ENCODE results near the gene EPN3. TPM values are rescaled to one million over a fixed set of nuclear protein-coding genes. Genes with fewer than 3 reads are reported as not detected.

The EPN3 gene
- total RNA-seq, 2 donors from 2014 or later = not detected

DNA sequence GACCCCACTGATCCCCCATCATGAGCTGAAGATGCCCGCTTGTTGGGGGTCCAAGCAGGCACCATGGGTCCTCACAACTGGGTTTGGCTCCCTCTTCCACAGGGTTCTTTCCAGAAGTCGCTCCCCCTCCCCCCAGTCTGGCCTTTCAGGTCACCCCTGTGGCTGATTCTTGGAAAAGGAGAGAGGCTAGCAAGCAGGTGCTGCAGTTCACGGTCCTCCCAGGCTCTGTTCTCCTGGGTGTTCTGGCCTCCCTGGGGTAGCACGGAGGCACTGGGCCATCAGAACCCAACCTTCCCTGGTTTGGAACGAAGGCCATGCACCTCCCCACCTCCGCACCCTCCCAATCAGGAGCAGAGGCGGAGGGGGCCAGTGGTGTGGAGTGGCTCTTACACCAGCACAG lies 46.9 kb downstream of the EPN3 start:
- Mint-ChIP-seq H3K36me3 (no peaks in the 10 kb centered on the region), H3K27me3 (peaks cover 16 to 19% of the 10 kb centered on the region in 2 donors), H3K4me1 (ENCODE audit: low read depth in 2 of 2) (no peaks in the 10 kb centered on the region), H3K4me3 (no peak overlapping the region), H3K9me3 (no peaks in the 10 kb centered on the region), H3K27ac (no peak overlapping the region)
- no peak for ATAC-seq
- no peak for DNase-seq (ENCODE audit: low spot score)

DNA sequence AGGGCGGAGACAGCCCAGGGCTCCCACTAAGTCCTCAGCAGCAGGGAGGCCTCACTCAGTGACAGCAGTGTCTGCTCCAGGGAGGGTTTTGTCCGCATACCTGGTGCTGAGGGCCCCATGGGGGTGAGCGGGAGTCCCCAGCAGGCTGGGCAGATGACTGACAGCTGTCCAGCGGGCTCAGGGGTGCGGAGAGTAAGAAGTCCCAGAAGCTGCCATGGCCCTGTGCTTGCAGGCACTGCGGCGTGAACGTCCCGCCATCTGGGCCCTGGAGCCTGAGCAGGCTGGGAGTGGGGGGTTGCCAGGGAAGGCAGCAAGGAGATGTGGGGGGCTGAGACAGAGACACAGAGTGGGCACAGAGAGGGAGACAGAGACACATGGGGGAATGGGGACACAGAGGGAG lies 48.1 kb downstream of the EPN3 start:
- H3K27me3 Mint-ChIP-seq = peaks cover 16 to 19% of the 10 kb centered on the region in 2 donors

DNA sequence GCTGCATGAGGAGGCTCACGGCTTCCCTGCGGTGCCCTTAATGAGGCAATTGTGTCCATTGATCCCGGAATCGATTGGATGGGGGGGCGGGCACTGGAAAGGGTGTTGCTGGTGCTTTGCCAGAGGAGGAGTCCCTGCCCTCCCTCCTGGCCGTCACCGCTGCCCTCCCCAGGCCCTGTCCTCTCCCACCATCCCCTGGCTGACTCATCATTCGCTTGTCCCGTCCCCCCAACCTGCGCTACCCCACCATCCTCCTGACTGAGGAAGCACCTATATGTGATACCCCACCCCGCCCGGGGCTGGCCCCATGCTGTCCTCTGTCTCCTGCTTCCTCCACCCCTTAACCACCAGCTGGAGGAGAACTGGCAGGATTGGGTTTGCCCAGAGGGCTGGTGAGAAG lies 48.8 kb downstream of the EPN3 start:
- Mint-ChIP-seq H3K4me3 (no peak overlapping the region), H3K27me3 (peaks cover 16 to 19% of the 10 kb centered on the region in 2 donors), H3K36me3 (no peaks in the 10 kb centered on the region), H3K27ac (no peak overlapping the region), H3K9me3 (no peaks in the 10 kb centered on the region), H3K4me1 (ENCODE audit: low read depth in 2 of 2) (no peaks in the 10 kb centered on the region)
- DNase-seq (ENCODE audit: low spot score) (no peak), ATAC-seq (no peak)

More for the DNA sequence above, 48.1 kb downstream of the EPN3 start:
- DNase-seq (ENCODE audit: low spot score) = no peak
- Mint-ChIP-seq H3K4me3 (no peak overlapping the region), H3K36me3 (no peaks in the 10 kb centered on the region), H3K27ac (no peak overlapping the region), H3K9me3 (no peaks in the 10 kb centered on the region), H3K4me1 (ENCODE audit: low read depth in 2 of 2) (no peaks in the 10 kb centered on the region)
- ATAC-seq = no peak

DNA sequence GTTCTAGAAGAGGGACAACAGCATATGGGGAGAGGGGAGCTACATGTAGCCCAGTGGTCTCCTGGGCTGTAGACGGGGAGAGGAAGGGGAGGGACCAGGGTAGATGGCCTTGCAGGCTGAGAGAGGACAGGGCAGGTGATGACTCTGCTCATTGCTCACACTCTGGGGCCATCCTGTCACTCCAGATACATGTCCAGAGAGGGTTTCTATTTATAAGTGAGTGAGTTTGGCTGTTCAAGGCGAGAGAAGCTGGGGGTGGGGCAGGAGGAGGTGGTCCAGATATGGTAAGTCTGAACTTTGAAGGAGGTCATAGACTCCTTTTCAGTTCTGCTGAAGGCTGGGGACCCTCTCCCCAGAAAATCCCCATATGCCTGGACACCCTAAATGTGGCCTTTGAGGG lies 50.2 kb downstream of the EPN3 start:
- Mint-ChIP-seq H3K4me1 (ENCODE audit: low read depth in 2 of 2) (no peaks in the 10 kb centered on the region), H3K4me3 (no peak overlapping the region), H3K36me3 (no peaks in the 10 kb centered on the region), H3K27ac (no peak overlapping the region), H3K9me3 (no peaks in the 10 kb centered on the region), H3K27me3 (peaks cover 14 to 16% of the 10 kb centered on the region in 2 donors)
- ATAC-seq = no peak
- DNase-seq (ENCODE audit: low spot score) = no peak

DNA sequence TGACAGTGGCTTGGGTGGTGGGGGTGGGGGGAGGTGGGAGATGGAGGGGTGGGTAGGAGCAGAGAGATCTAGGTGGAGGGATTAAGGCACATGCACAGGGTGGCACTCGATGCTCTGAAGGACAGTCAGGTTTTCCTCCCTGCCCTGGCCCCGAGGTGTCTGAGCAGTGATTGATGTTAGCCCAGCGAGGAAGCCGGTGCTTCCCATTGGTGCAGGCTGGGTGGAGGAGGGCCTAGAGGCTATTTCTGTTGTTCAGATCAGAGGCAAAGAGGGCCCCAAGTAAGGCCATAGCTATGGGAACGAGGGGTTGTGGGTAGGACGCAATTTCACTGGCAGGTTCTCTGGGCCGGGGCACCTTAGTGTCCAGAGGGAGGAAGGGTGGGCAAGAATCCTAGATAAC lies 51.1 kb downstream of the EPN3 start:
- ATAC-seq (no peak), DNase-seq (ENCODE audit: low spot score) (no peak)
- Mint-ChIP-seq H3K4me1 (ENCODE audit: low read depth in 2 of 2) (no peaks in the 10 kb centered on the region), H3K9me3 (no peaks in the 10 kb centered on the region), H3K36me3 (no peaks in the 10 kb centered on the region), H3K27ac (no peak overlapping the region), H3K4me3 (no peak overlapping the region), H3K27me3 (peaks cover 12 to 13% of the 10 kb centered on the region in 2 donors)

DNA sequence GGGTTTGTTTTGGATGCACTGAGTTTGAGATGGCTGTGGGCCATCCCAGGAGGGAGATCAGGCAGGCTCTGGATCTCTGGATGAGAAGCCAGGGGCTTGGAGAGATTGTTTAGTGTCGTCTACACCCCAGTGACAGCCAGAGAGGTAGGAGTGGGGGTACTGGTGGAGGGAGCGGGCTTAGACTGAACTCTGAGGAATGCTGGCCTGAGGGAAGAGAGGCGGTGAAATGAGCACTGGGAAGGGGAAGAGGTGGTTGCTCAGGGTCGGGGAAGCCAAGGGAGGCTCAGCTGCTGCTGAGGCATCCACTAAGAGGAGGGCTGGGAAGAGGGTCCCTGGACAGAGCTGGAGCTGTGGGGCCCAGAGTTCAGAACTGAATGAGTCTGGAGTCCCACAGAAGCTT lies 51.6 kb downstream of the EPN3 start:
- no peak overlapping the region for H3K27ac Mint-ChIP-seq
- DNase-seq (ENCODE audit: low spot score) = no peak

DNA sequence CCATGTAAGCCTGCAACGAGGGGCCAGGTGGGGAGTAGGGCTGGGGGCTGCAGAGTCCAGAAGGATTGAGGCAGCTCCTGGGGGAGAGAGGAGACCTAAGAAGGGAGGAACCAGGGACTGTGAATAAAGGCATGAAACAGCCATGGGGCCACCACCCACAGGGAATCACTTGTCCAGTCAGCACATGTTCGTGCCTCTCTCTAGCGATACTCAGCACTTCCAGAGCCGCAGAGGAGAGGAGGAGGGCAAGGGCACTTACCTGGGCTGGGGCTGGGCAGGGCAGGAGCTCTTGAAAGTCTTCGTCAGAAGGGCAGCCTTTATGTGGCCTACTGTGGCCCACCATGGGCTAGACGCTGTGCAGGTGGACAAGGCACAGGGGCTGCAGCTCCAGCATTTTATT lies 52.2 kb downstream of the EPN3 start:
- ATAC-seq (no peak), DNase-seq (ENCODE audit: low spot score) (no peak)
- no peaks in the 10 kb centered on the region for H3K36me3 Mint-ChIP-seq
- no peaks in the 10 kb centered on the region for H3K9me3 Mint-ChIP-seq
- no peak overlapping the region for H3K4me3 Mint-ChIP-seq
- no peak overlapping the region for H3K27ac Mint-ChIP-seq
- no peaks in the 10 kb centered on the region for H3K4me1 Mint-ChIP-seq (ENCODE audit: low read depth in 2 of 2)
- peaks cover 9% of the 10 kb centered on the region in 2 donors for H3K27me3 Mint-ChIP-seq

More for the DNA sequence above, 51.6 kb downstream of the EPN3 start:
- H3K36me3 Mint-ChIP-seq = no peaks in the 10 kb centered on the region
- no peaks in the 10 kb centered on the region for H3K9me3 Mint-ChIP-seq
- no peaks in the 10 kb centered on the region for H3K4me1 Mint-ChIP-seq (ENCODE audit: low read depth in 2 of 2)
- H3K4me3 Mint-ChIP-seq = no peak overlapping the region
- H3K27me3 Mint-ChIP-seq = peaks cover 9% of the 10 kb centered on the region in 2 donors
- no peak for ATAC-seq

DNA sequence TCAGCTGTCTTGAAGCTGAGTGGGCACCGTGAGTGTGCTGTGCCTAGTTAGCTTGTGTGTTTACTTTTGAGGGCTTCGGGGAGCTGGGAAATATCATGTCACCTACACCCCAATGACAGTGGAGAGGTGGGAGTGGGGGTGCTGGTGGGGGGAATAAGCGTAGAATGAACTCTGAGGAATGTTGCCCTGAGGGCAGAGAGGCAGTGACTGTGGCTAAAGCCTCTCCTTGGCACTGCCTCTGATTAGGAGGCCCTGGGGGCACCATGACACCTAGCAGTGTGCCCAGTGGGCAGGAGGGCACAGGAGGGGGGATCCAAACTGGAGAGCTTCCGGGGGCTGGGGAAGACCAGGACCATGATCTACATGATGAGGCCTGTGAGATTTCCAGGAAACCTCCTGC lies 52.8 kb downstream of the EPN3 start:
- H3K27me3 Mint-ChIP-seq = peaks cover 9% of the 10 kb centered on the region in 2 donors
- no peaks in the 10 kb centered on the region for H3K9me3 Mint-ChIP-seq
- H3K4me1 Mint-ChIP-seq (ENCODE audit: low read depth in 2 of 2) = no peaks in the 10 kb centered on the region
- H3K36me3 Mint-ChIP-seq = no peaks in the 10 kb centered on the region
- no peak overlapping the region for H3K27ac Mint-ChIP-seq
- no peak overlapping the region for H3K4me3 Mint-ChIP-seq
- DNase-seq (ENCODE audit: low spot score) = no peak
- no peak for ATAC-seq

DNA sequence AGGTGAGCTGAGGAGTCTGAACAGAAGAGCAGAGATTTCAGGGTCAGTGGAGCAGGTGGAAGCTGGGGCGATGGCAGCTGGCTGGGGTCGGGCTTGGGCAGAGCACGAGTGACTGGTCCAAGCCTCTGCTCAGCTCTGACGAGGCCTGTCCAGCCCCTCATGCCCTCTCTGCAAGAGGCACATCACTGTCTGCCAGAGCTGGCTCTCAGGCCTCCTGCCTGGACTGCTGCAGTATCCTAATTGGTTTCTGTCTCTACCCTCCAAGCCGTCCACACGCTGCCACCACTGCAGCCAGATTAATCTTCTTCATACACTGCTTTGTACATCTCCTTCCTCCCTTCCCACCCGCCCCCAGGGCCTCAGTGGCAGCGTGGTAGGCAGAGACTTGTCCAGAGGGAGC lies 53.4 kb downstream of the EPN3 start:
- H3K9me3 Mint-ChIP-seq = no peaks in the 10 kb centered on the region
- ATAC-seq (no peak), DNase-seq (ENCODE audit: low spot score) (no peak)
- H3K27me3 Mint-ChIP-seq = peaks cover 9% of the 10 kb centered on the region in 2 donors
- no peak overlapping the region for H3K27ac Mint-ChIP-seq
- no peak overlapping the region for H3K4me3 Mint-ChIP-seq
- no peaks in the 10 kb centered on the region for H3K36me3 Mint-ChIP-seq
- no peaks in the 10 kb centered on the region for H3K4me1 Mint-ChIP-seq (ENCODE audit: low read depth in 2 of 2)

DNA sequence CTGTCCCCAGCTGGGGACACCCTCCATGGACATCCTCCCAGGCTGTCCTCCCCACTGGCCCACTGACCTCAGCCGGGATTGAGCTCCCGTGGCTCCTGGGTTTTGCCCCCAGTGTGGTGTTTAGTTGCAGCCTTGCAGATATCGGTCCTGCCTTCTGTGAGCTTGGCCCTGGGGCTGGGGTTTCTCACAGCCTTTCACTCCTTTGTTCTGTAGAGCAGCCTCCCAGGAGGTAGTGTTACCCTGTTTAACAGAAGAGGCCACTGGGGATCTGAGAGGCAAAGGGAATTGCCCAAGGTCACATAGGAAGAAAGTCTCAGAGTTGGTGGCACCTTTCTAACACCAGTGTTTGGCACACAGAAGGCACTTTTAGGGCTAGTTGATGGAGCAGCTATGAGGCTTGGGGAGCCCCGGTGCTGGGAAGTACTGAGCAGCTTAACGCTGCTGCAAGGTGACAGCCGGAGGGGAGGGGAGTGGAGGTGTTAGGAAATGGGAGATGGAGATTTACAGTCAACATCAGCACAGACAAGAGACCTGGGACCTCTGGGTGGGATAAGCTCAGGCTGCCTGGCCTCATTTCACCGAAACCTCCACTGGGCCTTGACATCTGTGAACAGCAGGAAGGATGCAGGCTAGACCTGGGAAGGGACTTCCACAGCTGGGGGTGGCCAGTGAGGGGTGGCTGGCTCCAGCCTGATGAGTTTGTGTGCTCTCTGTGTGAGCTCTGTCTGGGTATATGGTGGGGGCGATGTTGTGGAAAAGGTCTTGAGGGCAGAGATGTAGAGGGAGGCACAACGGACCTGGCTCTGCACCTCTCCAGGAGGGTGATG lies 54.1 kb downstream of the EPN3 start:
- Mint-ChIP-seq H3K4me1 (ENCODE audit: low read depth in 2 of 2) (no peaks in the 10 kb centered on the region), H3K27ac (no peak overlapping the region), H3K4me3 (no peak overlapping the region), H3K9me3 (no peaks in the 10 kb centered on the region), H3K36me3 (no peaks in the 10 kb centered on the region), H3K27me3 (peaks cover 9% of the 10 kb centered on the region in 2 donors)
- DNase-seq (ENCODE audit: low spot score) (no peak), ATAC-seq (no peak)

DNA sequence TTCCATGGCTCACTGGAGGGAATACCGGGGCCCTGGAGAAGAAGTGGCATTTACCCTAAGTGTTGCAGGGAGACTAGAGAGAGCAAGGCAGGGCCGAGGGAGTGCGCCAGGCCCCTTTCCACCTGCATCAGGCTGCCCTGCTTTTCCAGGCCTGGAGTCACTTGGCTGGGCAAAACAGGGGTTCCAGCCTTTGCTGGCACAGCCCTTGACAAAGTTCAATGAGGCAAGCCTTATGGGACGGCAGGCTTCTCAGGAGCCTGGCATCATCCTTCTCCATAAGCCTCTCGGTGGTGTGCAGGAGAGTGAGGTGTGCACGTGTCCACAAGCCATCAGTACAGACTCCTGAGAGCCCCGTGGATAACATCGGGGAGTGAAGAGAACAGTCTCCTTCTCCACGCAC lies 55.0 kb downstream of the EPN3 start:
- H3K9me3 Mint-ChIP-seq = no peaks in the 10 kb centered on the region
- peaks cover 9% of the 10 kb centered on the region in 2 donors for H3K27me3 Mint-ChIP-seq
- no peaks in the 10 kb centered on the region for H3K4me1 Mint-ChIP-seq (ENCODE audit: low read depth in 2 of 2)
- H3K36me3 Mint-ChIP-seq = no peaks in the 10 kb centered on the region
- DNase-seq (ENCODE audit: low spot score) = no peak
- no peak overlapping the region for H3K27ac Mint-ChIP-seq
- no peak overlapping the region for H3K4me3 Mint-ChIP-seq
- no peak for ATAC-seq

DNA sequence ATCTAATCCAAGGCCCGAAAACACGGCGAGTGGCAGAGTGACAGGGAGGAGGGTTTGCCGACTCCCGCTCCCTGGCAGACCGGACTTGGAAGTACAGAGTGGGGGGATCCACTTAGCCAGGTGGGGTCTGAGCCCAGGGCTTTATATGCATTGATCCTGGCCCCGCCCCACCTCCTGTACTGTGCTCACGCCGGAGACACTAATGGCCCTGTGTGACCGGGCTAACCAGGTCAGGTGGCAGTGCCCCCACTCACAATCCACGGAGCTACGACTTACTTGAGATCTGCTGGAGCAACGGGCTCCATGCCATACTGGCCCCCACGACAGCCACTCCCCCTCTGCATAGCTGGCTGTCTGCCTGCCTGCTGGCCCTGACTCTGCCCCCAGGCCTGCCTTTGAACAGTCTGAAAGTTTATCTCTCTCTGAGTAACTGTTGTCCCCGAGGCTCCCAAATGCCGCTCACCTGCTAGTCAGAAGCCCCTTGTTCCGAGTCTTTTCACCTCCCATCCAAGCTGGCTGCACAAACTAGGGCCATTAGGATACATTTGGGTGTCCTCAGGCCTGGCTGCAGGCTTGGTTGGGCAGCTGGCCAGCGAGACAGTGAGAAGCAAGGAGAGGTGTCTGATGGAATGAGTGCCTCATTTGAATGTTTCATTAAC lies 56.0 kb downstream of the EPN3 start:
- Mint-ChIP-seq H3K36me3 (no peaks in the 10 kb centered on the region), H3K27me3 (peaks cover 8 to 9% of the 10 kb centered on the region in 2 donors), H3K9me3 (no peaks in the 10 kb centered on the region), H3K27ac (no peak overlapping the region), H3K4me1 (ENCODE audit: low read depth in 2 of 2) (no peaks in the 10 kb centered on the region), H3K4me3 (no peak overlapping the region)
- DNase-seq (ENCODE audit: low spot score) (no peak), ATAC-seq (no peak)

DNA sequence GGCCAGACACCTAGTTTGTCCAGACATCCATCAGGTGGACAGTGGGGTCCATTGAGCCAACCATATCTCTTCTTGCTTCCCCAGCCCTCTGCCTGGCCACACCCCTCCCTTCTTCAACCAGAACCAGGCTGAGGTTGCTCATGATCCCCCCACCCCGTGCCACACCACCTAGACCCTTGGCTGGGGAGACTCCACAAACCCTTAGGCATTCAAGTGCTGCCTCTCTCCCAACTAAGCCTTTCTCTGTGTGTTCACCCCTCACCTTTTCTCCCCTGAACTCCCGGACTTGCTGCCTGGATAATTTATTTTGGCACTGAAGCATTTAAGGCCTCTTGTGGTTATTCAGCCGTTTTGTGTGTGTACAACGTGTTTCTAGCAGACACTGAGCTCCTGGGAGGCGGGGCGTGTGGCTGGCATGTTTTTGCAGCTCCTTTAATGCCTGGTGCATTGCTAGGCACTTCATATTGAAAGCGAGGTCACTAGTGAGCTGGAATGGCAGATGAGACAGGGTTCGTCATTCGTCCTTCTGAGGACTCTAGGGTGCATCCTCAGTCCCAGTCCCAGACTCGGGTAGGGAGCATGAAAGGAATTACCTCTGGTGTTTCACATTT lies 56.7 kb downstream of the EPN3 start:
- no peaks in the 10 kb centered on the region for H3K36me3 Mint-ChIP-seq
- H3K27ac Mint-ChIP-seq = no peak overlapping the region

More for the DNA sequence above, 56.7 kb downstream of the EPN3 start:
- ATAC-seq (no peak), DNase-seq (ENCODE audit: low spot score) (no peak)
- H3K9me3 Mint-ChIP-seq = no peaks in the 10 kb centered on the region
- H3K4me3 Mint-ChIP-seq = no peak overlapping the region
- peaks cover 1 to 2% of the 10 kb centered on the region in 2 donors for H3K27me3 Mint-ChIP-seq
- no peaks in the 10 kb centered on the region for H3K4me1 Mint-ChIP-seq (ENCODE audit: low read depth in 2 of 2)

Measured in natural killer cell treated with Interleukin-12 subunit alpha and Interleukin-12 subunit beta and Interleukin-15 and Interleukin-18, amount 100 ng/mL, for 72 hours (primary cell).